ENCODE data around the gene SPESP1. TPM values are rescaled to one million over a fixed set of nuclear protein-coding genes. Genes with fewer than 3 reads are reported as not detected.

The SPESP1 gene
- total and polyA plus RNA-seq, 4 donors: 0.33 to 3.2 (median 1.4) TPM

DNA sequence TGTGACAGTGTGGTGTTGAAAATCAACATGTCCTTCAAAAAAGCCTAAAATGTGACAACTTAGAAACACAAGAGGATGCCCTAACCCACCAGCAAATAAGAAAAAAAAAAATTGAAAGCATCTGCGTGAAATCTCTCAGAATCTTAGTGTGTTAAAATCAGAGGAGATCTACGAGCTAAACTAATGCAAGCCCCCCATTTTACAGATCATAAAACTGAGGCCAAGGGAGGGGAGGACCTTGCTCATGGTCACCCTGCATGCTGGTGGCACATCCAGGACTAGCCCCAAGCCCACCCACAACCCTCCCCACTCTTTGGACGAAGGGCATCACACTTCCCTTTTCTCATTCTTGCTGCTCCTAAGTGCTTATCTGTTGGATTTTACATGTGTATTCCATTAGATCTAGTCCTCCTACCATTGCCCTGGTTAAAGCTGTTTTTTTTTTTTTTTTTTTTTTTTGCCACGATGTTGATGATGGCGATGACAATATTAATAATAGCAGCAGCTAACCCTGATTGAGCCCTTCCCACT lies 55.1 kb downstream of the SPESP1 start:
- 92% methylated on average over 5 of the region's 5 CpGs for WGBS
- H3K27ac ChIP-seq (ENCODE audit: low read depth in 1 of 2, low read length in 2 of 2): no peak overlapping the region
- H3K9me3 ChIP-seq (ENCODE audit: control insufficient read depth in 4 of 4, low read length in 3 of 4): no peaks in the 10 kb centered on the region
- no peaks in the 10 kb centered on the region for H3K36me3 ChIP-seq (ENCODE audit: control insufficient read depth in 4 of 4, insufficient read depth in 3 of 4, low read depth in 1 of 4, low read length in 3 of 4)
- no peaks in the 10 kb centered on the region for H3K4me1 ChIP-seq (ENCODE audit: control insufficient read depth in 4 of 4, insufficient read depth in 4 of 4, low read length in 3 of 4)
- TF ChIP-seq GABPA (IDR thresholded peaks at IDR 0.05 in 1 of 2, conservative IDR thresholded peaks at IDR 0.05 in 1 of 2): no peak
- TF ChIP-seq, protein P1, sequence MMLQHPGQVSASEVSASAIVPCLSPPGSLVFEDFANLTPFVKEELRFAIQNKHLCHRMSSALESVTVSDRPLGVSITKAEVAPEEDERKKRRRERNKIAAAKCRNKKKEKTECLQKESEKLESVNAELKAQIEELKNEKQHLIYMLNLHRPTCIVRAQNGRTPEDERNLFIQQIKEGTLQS (IDR thresholded peaks at IDR 0.05): no peak
- no peak for TF ChIP-seq JUND (IDR thresholded peaks at IDR 0.05)
- TF ChIP-seq FOXA2 (IDR thresholded peaks at IDR 0.05): no peak
- no peak for TF ChIP-seq HNF4G (IDR thresholded peaks at IDR 0.05)
- TF ChIP-seq SP1 (IDR thresholded peaks at IDR 0.05): no peak
- TF ChIP-seq, protein P2, sequence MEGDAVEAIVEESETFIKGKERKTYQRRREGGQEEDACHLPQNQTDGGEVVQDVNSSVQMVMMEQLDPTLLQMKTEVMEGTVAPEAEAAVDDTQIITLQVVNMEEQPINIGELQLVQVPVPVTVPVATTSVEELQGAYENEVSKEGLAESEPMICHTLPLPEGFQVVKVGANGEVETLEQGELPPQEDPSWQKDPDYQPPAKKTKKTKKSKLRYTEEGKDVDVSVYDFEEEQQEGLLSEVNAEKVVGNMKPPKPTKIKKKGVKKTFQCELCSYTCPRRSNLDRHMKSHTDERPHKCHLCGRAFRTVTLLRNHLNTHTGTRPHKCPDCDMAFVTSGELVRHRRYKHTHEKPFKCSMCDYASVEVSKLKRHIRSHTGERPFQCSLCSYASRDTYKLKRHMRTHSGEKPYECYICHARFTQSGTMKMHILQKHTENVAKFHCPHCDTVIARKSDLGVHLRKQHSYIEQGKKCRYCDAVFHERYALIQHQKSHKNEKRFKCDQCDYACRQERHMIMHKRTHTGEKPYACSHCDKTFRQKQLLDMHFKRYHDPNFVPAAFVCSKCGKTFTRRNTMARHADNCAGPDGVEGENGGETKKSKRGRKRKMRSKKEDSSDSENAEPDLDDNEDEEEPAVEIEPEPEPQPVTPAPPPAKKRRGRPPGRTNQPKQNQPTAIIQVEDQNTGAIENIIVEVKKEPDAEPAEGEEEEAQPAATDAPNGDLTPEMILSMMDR (IDR thresholded peaks at IDR 0.05; ENCODE audit: low read depth, low read length, missing input control): no peak
- TF ChIP-seq, protein P3, sequence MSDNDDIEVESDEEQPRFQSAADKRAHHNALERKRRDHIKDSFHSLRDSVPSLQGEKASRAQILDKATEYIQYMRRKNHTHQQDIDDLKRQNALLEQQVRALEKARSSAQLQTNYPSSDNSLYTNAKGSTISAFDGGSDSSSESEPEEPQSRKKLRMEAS (IDR thresholded peaks at IDR 0.05): no peak
- no peak for TF ChIP-seq HNF4A (conservative IDR thresholded peaks at IDR 0.05)
- no peak for TF ChIP-seq YY1 (IDR thresholded peaks at IDR 0.05)
- TF ChIP-seq, protein P4, sequence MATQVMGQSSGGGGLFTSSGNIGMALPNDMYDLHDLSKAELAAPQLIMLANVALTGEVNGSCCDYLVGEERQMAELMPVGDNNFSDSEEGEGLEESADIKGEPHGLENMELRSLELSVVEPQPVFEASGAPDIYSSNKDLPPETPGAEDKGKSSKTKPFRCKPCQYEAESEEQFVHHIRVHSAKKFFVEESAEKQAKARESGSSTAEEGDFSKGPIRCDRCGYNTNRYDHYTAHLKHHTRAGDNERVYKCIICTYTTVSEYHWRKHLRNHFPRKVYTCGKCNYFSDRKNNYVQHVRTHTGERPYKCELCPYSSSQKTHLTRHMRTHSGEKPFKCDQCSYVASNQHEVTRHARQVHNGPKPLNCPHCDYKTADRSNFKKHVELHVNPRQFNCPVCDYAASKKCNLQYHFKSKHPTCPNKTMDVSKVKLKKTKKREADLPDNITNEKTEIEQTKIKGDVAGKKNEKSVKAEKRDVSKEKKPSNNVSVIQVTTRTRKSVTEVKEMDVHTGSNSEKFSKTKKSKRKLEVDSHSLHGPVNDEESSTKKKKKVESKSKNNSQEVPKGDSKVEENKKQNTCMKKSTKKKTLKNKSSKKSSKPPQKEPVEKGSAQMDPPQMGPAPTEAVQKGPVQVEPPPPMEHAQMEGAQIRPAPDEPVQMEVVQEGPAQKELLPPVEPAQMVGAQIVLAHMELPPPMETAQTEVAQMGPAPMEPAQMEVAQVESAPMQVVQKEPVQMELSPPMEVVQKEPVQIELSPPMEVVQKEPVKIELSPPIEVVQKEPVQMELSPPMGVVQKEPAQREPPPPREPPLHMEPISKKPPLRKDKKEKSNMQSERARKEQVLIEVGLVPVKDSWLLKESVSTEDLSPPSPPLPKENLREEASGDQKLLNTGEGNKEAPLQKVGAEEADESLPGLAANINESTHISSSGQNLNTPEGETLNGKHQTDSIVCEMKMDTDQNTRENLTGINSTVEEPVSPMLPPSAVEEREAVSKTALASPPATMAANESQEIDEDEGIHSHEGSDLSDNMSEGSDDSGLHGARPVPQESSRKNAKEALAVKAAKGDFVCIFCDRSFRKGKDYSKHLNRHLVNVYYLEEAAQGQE (IDR thresholded peaks at IDR 0.05): no peak
- TF ChIP-seq RXRA (IDR thresholded peaks at IDR 0.05): no peak
- TF ChIP-seq TAF1 (conservative IDR thresholded peaks at IDR 0.05): no peak
- TF ChIP-seq NR2F2 (IDR thresholded peaks at IDR 0.05): no peak
- TF ChIP-seq EGR1 (IDR thresholded peaks at IDR 0.05; ENCODE audit: low read depth in 2 of 2): no peak
- no peak for TF ChIP-seq FOXA1 (IDR thresholded peaks at IDR 0.05)
- TF ChIP-seq, protein P5, sequence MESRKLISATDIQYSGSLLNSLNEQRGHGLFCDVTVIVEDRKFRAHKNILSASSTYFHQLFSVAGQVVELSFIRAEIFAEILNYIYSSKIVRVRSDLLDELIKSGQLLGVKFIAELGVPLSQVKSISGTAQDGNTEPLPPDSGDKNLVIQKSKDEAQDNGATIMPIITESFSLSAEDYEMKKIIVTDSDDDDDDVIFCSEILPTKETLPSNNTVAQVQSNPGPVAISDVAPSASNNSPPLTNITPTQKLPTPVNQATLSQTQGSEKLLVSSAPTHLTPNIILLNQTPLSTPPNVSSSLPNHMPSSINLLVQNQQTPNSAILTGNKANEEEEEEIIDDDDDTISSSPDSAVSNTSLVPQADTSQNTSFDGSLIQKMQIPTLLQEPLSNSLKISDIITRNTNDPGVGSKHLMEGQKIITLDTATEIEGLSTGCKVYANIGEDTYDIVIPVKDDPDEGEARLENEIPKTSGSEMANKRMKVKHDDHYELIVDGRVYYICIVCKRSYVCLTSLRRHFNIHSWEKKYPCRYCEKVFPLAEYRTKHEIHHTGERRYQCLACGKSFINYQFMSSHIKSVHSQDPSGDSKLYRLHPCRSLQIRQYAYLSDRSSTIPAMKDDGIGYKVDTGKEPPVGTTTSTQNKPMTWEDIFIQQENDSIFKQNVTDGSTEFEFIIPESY (IDR thresholded peaks at IDR 0.05): no peak
- TF ChIP-seq RAD21 (IDR thresholded peaks at IDR 0.05): no peak
- H3K4me3 ChIP-seq (ENCODE audit: low read depth in 1 of 3, low read length in 3 of 3): no peak overlapping the region
- H3K9ac ChIP-seq (ENCODE audit: low read depth in 1 of 2, low read length in 2 of 2): no peak overlapping the region
- H3K27me3 ChIP-seq (ENCODE audit: control insufficient read depth in 4 of 4, insufficient read depth in 4 of 4, low read length in 3 of 4): peaks cover 0 to 7% (median 0%) of the 10 kb centered on the region in 4 donors
- DNase-seq (ENCODE audit: low spot score): no peak

Measured in liver (tissue), 9 donors.